Activated T-helper 9 cell treated with anti-CD3 and anti-CD28 coated beads, Interleukin-2, amount 50 U/mL, for 16 hours (primary cell): Measurements from ENCODE around the gene C1QL4.
"Not testable (repeated sequence)": the region's sequence is repeated elsewhere in the genome, so short reads cannot be mapped to it uniquely, and the experiment has no call there.

Source experiments
- DNase-seq: peaks from one replicate; pipeline ENCODE4 v3.0.0-alpha.2; 2020; ENCODE audit warnings: low read depth

C1QL4 gene

GRCh38 chr12:49333778-49334177 lies 3.2 kb downstream of the C1QL4 start:
- not testable (repeated sequence) for DNase-seq

DNA sequence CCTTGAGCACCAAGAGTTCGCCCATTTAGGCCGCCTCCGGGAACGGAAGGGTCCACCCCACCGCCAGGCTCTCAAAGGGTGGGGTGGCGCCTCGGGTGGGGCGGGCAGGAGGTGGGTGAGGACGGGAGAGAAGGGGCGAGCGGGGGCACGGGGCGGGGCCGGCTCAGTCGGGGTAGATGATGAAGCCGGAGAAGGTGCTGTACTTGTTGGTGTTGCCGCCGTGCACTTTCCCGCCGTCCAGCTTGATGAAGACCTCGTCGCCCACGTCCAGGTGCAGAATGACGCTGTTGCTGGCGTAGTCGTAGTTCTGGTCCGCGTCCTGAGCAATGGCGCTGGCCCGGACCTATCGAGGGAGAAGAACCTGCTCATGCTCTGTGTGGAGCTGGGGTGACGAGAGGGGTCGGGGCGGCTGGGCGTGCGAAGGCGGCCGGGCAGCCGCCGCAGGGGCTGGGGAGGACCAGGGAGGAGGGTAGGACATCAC lies 4.1 kb downstream of the C1QL4 start:
- no peak for DNase-seq

- DNase-seq: no peak
Observed at GRCh38 chr12:49332441-49332861, 4.5 kb downstream of the C1QL4 start.

DNA sequence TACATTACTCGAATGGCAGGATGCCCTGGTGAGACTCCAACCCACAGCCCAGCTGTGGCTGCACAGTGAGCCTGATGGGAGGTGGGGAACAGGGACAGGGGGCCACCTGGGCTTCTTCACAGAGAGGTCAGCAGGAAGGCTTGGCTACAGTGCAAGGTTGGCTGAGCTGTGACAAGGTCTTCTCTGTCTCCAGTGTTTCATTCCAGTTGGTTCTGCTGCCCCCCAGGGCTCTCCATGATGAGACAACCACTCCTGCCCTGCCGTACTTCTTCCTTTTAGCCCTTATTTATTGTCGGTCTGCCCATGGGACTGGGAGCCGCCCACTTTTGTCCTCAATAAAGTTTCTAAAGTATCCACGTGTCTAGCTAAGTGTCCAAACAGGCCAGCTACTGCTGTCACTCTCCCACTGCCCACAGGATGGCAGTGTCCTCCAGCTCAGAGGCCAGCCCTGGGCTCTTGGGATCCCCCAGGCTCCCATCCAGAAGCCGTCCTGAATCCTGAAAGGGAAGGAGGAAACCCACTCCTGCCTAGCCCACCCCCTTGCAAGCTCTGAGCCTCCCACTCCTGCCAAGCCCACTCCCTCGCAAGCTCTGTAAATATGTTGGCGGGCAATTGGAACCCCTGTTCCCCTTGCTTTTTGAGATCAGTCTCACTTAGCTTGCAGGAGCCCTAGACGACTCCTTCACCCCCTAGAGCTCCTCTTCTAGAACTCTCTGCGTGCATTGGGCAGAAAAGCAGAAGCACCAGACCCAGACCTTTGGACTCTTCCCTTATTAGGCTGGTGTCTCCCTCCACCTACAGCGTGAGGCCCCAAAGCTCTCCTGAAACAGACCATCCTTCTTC lies 5.4 kb downstream of the C1QL4 start:
- no peak for DNase-seq

DNA sequence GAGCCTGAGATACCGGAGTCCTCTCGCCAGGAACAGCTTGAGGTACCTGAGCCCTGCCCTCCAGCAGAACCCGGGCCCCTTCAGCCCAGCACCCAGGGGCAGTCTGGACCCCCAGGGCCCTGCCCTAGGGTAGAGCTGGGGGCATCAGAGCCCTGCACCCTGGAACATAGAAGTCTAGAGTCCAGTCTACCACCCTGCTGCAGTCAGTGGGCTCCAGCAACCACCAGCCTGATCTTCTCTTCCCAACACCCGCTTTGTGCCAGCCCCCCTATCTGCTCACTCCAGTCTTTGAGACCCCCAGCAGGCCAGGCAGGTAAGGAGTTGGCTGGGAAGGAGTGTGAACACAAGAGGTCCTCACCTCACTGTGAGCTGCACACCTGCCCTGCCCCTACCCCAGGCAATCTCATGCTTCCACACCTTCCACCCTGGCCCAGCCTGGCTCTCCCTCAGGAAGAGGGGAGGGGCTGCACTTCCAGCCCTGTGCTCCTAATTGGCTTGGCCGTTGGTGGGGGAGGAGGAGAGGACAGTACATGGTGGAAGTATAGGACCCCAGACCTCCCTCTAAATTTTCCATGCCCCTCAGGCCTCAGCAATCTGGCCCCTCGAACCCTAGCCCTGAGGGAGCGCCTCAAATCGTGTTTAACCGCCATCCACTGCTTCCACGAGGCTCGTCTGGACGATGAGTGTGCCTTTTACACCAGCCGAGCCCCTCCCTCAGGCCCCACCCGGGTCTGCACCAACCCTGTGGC lies 6.2 kb downstream of the C1QL4 start:
- no peak for DNase-seq

GRCh38 chr12:49330032-49330619 lies 6.9 kb downstream of the C1QL4 start:
- DNase-seq: no peak

DNA sequence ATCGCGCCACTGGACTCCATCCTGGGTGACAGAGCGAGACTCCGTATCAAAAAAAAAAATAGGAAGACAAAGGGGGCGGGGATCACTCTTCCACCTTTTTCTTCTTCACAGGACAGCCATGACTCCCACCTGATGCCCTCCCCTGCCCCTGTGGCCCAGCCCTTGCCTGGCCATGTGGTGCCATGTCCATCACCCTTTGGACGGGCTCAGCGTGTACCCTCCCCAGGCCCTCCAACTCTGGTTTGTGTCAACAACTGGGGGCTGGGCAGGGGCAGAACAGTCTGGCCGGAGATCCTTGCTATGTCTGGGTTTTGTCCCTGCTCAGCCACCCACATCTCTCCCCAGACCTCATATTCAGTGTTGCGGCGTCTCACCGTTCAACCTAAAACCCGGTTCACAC lies 8.2 kb downstream of the C1QL4 start:
- no peak for DNase-seq

GRCh38 chr12:49327887-49328286 lies 9.1 kb downstream of the C1QL4 start:
- no peak for DNase-seq

DNA sequence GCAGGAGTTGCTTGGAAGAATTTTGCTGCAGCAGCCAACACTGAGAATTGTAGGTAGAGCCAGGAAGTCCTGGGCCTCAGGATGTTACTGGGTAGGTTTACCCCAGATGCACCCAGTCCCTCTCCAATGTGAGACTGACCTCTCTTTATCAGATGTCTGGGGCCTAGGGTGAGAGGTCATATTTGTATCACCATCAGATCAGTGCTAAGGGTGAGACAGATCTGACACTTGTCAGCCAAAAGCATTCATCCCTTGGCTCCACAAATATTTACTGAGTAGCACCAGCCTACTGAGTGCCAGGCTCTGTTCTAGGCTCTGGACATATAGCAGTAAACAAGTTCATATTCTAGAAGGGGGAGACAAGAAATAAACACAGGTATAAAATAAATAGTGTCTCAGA lies 9.6 kb downstream of the C1QL4 start:
- DNase-seq: no peak

DNA sequence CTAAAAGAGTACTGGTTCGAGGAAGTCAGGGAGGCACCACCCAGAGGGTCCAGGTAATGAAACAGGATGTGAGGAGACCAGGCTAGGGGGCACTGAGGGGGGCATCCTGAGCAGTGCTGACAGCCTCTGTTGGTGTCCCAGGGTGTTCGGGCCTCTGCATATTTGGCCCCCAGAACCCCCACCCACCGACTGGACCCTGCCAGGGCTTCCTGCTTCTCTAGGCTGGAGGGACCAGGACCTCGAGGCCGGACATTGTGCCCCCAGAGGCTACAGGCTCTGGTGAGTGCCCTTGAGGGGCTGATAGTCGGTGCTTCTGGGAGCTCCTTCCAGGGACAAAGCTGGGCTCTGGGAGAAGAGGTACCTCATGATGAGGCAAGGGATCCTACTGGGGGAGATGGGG lies 11.4 kb downstream of the C1QL4 start:
- no peak for DNase-seq

DNA sequence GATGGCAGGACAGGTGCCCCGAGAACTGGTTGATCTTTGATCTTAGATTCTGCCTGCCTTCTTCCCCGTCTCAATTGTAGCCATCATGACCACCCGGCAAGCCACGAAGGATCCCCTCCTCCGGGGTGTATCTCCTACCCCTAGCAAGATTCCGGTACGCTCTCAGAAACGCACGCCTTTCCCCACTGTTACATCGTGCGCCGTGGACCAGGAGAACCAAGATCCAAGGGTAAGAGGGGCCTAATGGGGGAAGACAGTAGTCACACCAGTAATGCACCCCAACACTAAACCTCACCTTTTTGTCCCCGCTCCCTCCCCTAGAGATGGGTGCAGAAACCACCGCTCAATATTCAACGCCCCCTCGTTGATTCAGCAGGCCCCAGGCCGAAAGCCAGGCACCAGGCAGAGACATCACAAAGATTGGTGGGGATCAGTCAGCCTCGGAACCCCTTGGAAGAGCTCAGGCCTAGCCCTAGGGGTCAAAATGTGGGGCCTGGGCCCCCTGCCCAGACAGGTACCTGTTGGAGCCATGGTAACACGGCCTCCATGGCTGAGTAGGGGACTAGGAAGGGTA lies 13.4 kb downstream of the C1QL4 start:
- no peak for DNase-seq

DNA sequence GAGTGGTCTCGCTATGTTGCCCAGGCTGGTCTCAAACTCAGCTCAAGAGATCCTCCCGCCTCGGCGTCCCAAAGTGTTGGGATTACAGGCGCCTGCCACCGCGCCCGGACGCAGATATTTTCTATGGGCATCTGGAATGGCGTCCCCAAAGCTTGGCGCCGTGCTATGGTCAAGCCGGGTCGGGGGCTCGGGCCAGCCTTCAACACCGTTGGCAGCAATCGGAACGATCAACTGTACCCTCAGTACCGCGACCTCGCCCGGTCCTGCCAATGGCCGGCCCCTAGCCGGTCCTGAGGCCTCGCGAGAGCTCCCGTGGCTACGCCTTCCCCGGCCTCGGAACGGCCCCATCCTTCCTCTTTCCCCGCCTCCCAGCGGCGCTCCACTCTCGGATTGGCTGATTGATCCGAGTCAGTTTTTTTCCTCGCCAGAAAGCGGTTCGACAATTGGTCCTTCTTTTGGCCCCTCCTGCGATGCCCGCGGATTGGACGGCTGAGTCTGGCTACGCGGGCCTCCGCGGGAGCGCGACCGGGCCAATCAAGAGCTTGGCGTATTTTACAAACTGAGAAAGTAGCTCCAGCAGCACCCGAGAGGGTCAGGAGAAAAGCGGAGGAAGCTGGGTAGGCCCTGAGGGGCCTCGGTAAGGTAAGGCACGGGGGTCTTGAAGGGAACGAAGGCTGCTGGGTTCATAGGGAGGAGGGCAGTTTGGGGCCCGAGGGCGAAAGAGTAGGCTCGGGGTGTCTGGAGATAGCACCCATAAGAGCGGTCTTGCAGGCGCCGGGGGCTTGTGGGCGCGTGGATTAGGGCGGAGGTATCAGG lies 14.1 kb downstream of the C1QL4 start, which contains the start of gene TROAP:
Gene TROAP, plus strand, starts transcription at position 548 of the 816 bp plus-strand sequence. CDS start 354 bp downstream, outside the sequence.
- DNase-seq: peak; percentile 95

DNA sequence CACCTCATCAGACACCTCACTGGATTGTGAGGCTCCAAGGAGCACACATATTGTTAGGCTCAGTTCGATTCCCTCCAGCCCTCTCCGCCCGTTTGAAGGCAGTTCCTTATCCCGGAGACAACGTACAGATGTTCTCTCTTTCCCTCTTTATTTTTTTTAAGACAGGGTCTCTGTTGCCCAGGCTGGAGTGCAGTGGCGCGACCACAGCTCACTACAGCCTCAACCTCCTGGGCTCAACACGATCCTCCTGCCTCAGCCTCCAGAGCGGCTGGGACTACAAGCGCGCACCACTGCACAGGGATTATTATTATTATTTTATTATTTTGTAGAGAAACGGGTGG lies 14.7 kb downstream of the C1QL4 start:
- no peak for DNase-seq

DNA sequence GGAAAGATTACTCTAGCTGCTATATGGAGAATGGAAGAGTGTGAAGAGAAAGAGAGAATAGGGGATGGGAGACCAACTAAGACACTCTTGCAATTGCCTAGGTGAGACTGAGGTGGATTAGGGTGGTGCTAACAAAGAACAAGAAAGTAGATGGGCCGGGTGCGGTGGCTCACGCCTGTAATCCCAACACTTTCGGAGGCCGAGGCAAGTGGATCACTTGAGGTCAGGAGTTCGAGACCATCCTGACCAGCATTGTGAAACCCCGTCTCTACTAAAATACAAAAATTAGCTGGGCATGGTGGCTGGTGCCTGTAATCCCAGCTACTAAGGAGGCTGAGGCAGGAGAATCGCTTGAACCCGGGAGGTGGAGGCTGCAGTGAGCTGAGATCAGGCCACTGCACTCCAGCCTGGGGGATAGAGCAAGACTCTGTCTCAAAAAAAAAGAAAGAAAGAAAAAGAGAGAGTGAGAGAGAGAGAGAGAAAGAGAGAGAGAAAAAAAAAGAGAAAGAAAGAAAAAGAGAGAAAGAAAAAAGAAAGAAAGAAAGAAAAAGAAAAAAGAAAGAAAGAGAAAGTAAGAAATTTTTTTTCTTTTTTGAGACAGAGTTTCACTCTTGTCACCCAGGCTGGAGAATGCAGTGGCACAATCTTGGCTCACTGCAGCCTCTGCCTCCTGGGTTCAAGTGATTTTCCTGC lies 16.4 kb downstream of the C1QL4 start:
- DNase-seq: not testable (repeated sequence)

GRCh38 chr12:49317118-49317517 lies 19.9 kb downstream of the C1QL4 start:
- not testable (repeated sequence) for DNase-seq

GRCh38 chr12:49314811-49315210 lies 22.2 kb downstream of the C1QL4 start:
- no peak for DNase-seq

DNA sequence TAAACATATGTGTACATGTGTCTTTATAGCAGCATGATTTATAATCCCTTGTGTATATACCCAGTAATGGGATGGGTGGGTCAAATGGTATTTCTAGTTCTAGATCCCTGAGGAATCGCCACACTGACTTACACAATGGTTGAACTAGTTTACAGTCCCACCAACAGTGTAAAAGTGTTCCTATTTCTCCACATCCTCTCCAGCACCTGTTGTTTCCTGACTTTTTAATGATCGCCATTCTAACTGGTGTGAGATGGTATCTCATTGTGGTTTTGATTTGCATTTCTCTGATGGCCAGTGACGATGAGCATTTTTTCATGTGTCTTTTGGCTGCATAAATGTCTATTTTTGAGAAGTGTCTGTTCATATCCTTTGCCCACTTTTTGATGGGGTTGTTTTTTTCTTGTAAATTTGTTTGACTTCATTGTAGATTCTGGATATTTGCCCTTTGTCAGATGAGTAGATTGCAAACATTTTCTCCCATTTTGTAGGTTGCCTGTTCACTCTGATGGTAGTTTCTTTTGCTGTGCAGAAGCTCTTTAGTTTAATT lies 26.5 kb downstream of the C1QL4 start:
- DNase-seq: not testable (repeated sequence)

DNA sequence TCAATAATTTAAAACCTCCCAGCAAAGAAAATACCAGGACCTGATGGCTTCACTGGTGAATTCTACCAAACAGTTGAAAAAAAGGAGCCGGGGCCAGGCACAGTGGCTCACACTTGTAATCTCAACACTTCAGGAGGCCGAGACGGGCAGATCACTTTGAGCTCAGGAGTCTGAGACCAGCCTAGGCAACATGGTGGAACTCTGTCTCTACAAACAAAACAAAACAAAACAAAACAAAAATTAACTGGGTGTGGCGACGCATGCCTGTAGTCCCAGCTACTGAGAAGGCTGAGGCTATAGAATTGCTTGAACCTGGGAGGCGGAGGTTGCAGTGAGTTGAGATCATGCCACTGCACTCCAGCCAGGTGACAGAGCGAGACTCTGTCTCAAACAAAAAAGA lies 27.6 kb downstream of the C1QL4 start:
- DNase-seq: no peak

- no peak for DNase-seq
Observed at GRCh38 chr12:49305762-49306510, 31.1 kb downstream of the C1QL4 start.

DNA sequence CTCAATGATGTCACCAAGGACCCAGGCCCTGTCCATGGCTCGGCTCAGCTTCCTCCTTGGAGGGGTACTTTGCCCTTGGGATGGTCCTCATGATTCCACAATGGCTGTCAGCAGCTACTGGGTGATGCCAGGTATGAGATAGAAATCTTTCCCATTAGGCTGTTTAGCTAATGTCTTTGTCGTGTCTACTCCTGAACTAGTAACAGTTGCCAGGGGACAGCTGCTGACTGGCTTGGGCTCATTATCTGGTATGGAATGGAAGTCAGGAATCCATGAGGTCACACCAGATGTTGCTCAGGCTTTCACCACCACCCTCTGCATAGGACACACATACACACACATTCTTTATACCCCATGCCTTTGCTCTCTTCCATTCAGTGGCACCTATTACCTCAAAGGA lies 32.8 kb downstream of the C1QL4 start:
- DNase-seq: no peak
